ENCODE measurements around the gene FAM53A. TPM values are rescaled to one million over a fixed set of nuclear protein-coding genes. Genes with fewer than 3 reads are reported as not detected.

The FAM53A gene
- total and polyA plus RNA-seq, 7 donors = 0.71 to 1.9 (median 1.3) TPM

GRCh38 chr4:1711571-1712215 is 27.6 kb upstream of the FAM53A start:
- DNase-seq (peak; percentile 57 to 77), ATAC-seq (peak; percentile 20 to 39 (median 33))
- Histone ChIP-seq H3K9me3 (no peaks in the 10 kb centered on the region), H3K27ac (peak overlapping the region; percentile 98), H3K36me3 (ENCODE audit: insufficient read depth in 1 of 2, low read depth in 1 of 2) (peaks cover 0 to 12% of the 10 kb centered on the region in 2 donors), H3K4me3 (peak overlapping the region; percentile 95), H3K27me3 (ENCODE audit: insufficient read depth in 3 of 3, low read length in 2 of 3) (no peaks in the 10 kb centered on the region), H3K4me1 (peaks cover 27% of the 10 kb centered on the region)
- 1% methylated on average over 36 to 85 of the region's 85 CpGs for WGBS, 3 donors
- no peak for TF ChIP-seq CTCF (IDR thresholded peaks at IDR 0.05)
- intact Hi-C loops (cut with DNase I) = no loop called here

- no peaks in the 10 kb centered on the region for H3K9me3 ChIP-seq
- H3K4me1 ChIP-seq = peaks cover 27% of the 10 kb centered on the region
- H3K4me3 ChIP-seq = peak overlapping the region; percentile 95
- peak overlapping the region; percentile 98 for H3K27ac ChIP-seq
- 15 to 22% (median 21%) methylated on average over 22 of the region's 22 CpGs for WGBS, 3 donors
- H3K27me3 ChIP-seq (ENCODE audit: insufficient read depth in 3 of 3, low read length in 2 of 3) = no peaks in the 10 kb centered on the region
- peaks cover 0 to 15% of the 10 kb centered on the region in 2 donors for H3K36me3 ChIP-seq (ENCODE audit: insufficient read depth in 1 of 2, low read depth in 1 of 2)
- DNase-seq (no peak), ATAC-seq (no peak)
- intact Hi-C loops (cut with DNase I) = no loop called here
- TF ChIP-seq CTCF (IDR thresholded peaks at IDR 0.05) = no peak
These were observed 27.0 kb upstream of the FAM53A start for GRCh38 chr4:1711055-1711570.

- ATAC-seq = no peak
- 43 to 50% (median 50%) methylated on average over 1 of the region's 1 CpG for WGBS, 3 donors
- intact Hi-C loops (cut with DNase I) = no loop called here
- no peak for TF ChIP-seq CTCF (IDR thresholded peaks at IDR 0.05)
- no peak for DNase-seq
- Histone ChIP-seq H3K9me3 (no peaks in the 10 kb centered on the region), H3K36me3 (ENCODE audit: insufficient read depth in 1 of 2, low read depth in 1 of 2) (peaks cover 0 to 31% of the 10 kb centered on the region in 2 donors), H3K4me3 (no peak overlapping the region), H3K27me3 (ENCODE audit: insufficient read depth in 3 of 3, low read length in 2 of 3) (no peaks in the 10 kb centered on the region), H3K27ac (no peak overlapping the region), H3K4me1 (peaks cover 12% of the 10 kb centered on the region)
These were observed 24.5 kb upstream of the FAM53A start for GRCh38 chr4:1708581-1708980.

- DNase-seq (no peak), ATAC-seq (peak; percentile 35 to 82 (median 70))
- Histone ChIP-seq H3K9me3 (no peaks in the 10 kb centered on the region), H3K27me3 (ENCODE audit: insufficient read depth in 3 of 3, low read length in 2 of 3) (no peaks in the 10 kb centered on the region), H3K4me1 (peaks cover 10% of the 10 kb centered on the region), H3K27ac (no peak overlapping the region), H3K36me3 (ENCODE audit: insufficient read depth in 1 of 2, low read depth in 1 of 2) (peaks cover 9 to 53% of the 10 kb centered on the region in 2 donors), H3K4me3 (no peak overlapping the region)
- WGBS, 3 donors = 39 to 79% (median 43%) methylated on average over 6 of the region's 6 CpGs
- no peak for TF ChIP-seq CTCF (IDR thresholded peaks at IDR 0.05)
- intact Hi-C loops (cut with DNase I) = no loop called here
These were observed 22.2 kb upstream of the FAM53A start for GRCh38 chr4:1706358-1706757.

Data from psoas muscle (tissue), 8 donors.